T follicular helper cell (primary cell): ENCODE measurements around the gene AAGAB.
"Not testable (repeated sequence)": the region's sequence is repeated elsewhere in the genome, so short reads cannot be mapped to it uniquely, and the experiment has no call there.

Experiments
- DNase-seq: peaks from one replicate; pipeline ENCODE4 v3.0.0-alpha.2; 2020; ENCODE audit warnings: low read depth

The AAGAB gene

GRCh38 chr15:67253549-67254237 is 768 bp downstream of the AAGAB start:
- DNase-seq: no peak

- DNase-seq: no peak
These were observed 1.4 kb downstream of the AAGAB start for GRCh38 chr15:67253101-67253500.

DNA sequence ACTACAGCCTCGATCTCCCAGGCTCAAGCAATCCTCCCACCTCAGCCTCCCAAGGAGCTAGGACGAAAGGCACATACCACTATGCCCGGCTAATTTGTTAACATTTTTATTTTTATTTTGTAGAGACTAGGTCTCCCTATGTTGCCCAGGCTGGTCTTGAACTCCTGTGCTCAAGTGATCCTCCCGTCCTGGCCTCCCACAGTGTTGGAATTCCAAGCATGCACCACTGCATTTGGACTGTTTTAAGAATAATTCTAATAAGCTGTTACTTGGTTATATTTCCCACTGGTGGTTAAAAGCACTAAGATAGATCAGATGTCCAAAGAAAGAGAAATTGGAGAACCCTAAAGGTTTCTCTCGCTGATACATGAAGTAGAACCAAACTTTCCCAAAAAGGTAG is 3.1 kb downstream of the AAGAB start:
- DNase-seq: no peak

- no peak for DNase-seq
These were observed 4.6 kb downstream of the AAGAB start for GRCh38 chr15:67249830-67250229.

DNA sequence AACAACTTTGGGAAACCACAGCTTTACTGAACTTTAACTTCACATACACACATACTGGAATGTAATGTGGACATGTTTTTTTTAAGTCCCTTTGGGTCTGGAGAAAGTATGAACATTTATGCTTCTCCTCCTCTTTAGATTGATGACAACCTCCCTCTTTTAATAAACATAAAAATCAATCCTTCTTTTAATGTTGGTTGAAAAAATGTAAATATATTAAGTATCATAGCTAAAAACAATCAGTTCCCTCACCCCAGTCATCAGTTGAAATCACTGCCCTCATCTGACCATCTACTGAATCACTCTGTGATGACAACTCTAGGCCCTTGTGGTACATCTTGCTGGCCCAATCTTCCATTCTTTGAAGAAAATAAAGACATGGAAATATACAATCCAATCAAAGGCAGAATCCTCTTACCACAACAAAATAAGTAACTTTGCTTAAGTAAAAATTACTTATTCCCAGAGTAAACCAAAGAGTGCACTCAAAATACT is 6.4 kb downstream of the AAGAB start:
- DNase-seq: no peak

DNA sequence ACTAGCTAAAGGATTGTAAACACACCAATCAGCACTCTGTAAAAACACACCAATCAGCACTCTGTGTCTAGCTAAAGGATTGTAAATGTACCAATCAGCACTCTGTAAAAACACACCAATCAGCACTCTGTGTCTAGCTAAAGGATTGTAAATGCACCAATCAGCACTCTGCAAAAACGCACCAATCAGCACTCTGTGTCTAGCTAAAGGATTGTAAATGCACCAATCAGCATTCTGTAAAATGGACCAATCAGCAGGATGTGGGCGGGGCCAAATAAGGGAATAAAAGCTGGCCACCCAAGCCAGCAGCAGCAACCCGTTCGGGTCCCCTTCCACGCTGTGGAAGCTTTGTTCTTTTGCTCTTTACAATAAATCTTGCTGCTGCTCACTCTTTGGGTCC is 7.9 kb downstream of the AAGAB start:
- not testable (repeated sequence) for DNase-seq

DNA sequence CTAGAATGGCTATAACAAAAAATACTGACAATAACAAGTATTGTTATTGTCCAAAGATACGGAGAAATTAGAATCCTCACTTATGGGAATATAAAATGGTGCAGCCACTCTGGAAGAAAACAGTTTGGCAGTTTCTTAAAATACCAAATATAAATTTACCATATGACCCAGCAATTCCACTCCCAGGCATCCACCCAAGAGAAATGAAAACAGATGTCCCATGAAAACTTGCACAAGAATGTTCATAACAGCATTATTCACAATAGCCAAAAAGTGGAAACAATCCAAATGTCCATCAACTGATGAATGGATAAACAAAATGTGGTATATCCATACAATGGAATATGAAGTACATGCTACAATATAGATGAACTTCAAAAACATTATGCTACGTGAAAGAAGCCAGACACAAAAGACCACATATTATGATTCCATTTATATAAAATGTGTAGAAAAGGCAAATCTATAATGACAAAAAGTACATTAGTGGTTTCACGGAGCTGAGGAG is 9.4 kb downstream of the AAGAB start:
- no peak for DNase-seq

DNA sequence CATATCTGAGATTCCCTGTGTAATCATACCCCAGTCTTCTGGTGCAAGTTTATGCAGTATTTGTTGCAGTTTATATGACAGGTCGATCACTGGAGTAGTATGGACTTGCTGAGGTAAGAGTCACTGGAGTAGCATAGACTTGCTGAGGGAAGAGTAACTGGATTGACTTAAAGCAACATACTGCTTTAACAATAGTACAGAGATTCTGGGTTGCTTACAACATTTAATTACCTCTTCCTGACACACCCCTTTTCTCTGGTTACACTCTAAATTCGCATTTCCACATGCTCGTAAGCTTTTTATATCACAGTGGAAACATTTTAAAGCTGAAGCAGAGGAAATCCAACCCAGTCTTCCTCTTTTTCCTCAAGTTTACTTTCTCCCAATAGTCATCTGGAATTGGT is 11.8 kb downstream of the AAGAB start:
- no peak for DNase-seq

- no peak for DNase-seq
These were observed 13.2 kb downstream of the AAGAB start for GRCh38 chr15:67241132-67241855.

- DNase-seq: peak; percentile 11
These were observed 14.0 kb downstream of the AAGAB start for GRCh38 chr15:67240235-67241131.

- DNase-seq: no peak
These were observed 21.9 kb downstream of the AAGAB start for GRCh38 chr15:67232591-67232990.

GRCh38 chr15:67230504-67230903 is 24.0 kb downstream of the AAGAB start:
- no peak for DNase-seq

DNA sequence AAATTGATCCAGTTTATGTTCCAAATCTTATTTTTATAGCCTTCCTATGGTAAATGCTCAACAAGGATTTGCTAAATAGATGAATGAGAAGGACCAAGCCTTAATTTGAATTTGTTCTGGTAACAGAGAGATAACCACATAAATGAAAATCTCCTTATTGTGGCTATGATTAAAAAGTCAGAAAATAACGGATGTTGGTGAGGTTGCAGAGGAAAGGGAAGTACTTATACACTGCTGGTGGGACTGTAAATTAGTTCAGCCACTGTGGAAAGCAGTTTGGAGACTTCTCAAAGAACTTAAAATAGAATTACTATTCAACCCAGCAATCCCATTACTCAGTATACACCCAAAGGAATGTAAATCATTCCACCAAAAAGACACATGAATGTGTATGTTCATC is 26.2 kb downstream of the AAGAB start:
- DNase-seq: no peak

DNA sequence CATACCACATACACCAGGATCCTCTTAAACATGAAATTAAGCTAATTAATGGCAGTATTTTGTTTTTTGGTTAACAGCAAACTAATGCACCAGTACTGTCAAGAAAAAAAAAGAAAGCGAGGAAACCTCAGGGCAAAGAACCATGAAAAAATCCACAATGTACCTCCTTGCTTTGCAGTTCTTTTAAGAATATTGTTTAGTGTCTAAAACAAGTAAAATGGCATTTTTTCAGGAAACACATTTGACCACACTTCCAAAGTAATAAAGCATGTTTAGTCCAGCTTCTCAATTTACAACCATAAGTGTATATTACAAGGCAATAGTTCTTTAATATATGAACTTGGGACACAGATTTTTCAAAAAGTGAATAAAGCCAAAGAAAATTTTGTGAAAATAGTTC is 26.6 kb downstream of the AAGAB start:
- DNase-seq: no peak

DNA sequence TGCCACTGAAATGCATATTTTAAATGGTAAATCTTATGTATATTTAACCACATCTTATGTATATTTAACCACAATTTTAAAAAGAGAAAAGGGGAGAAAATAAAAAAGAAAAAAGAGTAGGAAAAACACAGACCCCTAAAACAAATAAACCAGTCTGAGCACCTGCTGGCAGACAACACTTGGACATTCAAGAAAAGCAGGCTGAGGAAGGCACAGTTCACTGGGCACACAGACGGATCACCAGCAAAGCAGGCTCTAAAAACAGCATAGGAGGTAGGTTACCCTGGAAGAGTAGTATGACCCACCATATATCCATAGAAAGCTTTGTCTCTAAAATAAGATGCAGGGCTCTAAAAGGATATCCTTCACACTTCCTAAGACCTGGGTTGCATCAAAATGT is 27.0 kb downstream of the AAGAB start:
- no peak for DNase-seq

DNA sequence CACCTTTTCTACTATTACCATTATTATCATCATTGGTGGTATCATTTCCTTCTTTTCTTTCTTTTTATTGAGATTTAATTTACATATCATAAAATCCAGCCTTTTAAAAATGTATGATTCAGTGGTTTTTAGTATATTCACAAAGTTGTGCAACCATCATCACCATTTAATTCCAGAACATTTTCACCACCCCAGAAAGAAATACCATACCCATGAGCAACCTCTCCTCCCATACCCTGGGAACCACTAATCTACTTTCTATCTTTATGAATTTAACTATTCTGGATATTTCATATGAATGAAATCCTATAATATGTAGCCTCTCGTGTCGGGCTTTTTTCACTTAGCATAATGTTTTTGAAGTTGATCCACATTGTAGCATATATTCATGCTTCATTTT is 29.1 kb downstream of the AAGAB start:
- no peak for DNase-seq

- DNase-seq: no peak
These were observed 29.6 kb downstream of the AAGAB start for GRCh38 chr15:67224889-67225288.

DNA sequence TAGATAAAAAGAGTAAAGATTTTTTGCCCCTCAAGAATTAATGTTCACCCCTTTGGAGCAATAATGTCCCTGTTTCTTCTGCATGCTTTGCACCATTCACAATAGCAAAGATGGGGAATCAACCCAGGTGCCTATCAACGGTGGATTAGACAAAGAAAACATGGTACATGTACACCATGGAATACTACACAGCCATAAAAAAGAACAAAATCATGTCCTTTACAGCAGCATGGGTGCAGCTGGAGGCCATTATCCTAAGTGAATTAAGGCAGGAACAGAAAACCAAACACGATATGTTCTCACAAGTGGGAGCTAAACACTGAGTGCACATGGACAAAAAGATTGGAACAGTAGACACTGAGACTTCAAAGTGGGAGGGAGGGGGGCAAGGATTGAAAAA is 35.2 kb downstream of the AAGAB start:
- no peak for DNase-seq

GRCh38 chr15:67218428-67218827 is 36.0 kb downstream of the AAGAB start:
- DNase-seq: no peak

DNA sequence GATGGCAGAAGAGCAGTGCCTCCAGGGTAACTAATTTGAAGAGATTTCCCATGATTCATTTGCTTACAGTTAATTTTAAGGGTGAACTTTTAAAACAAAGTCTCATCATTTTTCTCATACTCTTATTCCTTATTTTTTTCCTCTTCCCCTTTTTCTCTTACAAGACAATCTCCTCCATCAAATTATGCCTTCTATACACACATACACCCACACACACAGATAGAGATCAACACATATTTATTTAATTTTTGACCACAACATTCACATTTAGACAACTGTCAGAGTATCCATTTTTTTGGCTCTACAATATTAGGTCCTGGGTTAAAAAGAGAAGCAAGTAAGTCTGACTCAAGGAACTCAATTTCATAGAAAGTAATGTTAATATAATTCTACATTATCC is 37.6 kb downstream of the AAGAB start:
- DNase-seq: no peak

DNA sequence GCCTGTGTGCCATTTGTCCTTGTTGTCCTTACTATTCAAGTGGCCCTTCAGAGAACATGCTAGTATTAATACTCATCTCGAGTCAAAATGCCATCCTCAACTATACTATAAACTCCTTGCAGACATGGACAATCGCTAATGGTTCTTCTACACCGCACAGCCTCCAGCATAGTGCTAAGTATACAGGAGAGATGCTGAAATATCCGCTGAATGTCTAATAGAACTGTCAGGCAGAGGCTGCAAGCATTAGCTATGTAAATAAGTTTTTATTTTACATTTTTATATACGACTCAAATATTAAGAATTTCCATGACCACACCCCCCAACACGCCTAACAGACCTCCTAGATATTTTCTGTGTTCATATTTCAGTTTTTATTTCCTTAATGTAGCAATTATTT is 39.4 kb downstream of the AAGAB start:
- no peak for DNase-seq

DNA sequence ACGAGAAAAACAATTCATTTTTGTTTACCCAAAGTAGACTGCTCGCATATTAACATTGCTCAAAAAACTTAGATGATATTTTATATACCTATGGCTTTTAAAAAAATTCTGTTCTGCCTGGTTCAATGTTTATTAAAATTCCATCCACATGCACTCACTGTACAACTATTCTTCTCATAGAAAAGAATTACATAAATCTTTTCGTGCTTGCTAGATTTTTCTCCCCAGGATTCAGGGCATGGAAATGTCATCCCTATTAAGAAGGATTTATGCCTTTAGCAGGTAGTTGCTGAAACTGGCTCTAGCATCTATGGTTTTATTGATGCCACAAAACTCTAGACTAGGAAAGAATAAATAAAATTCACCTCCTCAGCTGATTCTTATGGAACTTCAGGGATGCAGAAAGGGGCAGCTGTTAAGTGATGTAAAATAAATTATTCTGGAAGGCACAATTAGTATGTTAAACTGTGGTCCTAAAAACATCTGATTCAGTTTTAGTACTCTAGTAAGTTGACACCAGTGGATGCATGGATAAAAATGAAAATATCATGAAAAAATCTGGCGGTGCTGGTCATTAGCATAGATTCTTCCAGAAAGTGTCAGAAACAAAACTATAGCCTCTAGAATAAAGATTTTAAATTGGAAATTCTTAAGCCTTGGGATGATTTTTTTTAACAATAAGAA is 41.6 kb downstream of the AAGAB start:
- no peak for DNase-seq
